B cell (primary cell): ENCODE measurements around the gene MANBA. TPM values are rescaled to one million over a fixed set of nuclear protein-coding genes. Genes with fewer than 3 reads are reported as not detected.

ENCODE experiments used
- ATAC-seq: fragments of 200-7000 bp; cut with Tn5 transposase; one replicate; pipeline ENCODE4 v1.10.0; 2021; ENCODE audit warnings: low read depth, mild to moderate bottlenecking, moderate number of reproducible peaks, moderate library complexity
- CTCF ChIA-PET: fragments of 350-600 bp; sonication (Branson Sonifier 250); formaldehyde crosslinking; loops from one replicate; lab custom pipeline; 2021; ENCODE audit warnings: antibody characterized with exemption, inconsistent platforms; lab: Charles Lee
- POLR2A ChIA-PET: fragments of 350-600 bp; sonication (Branson Sonifier 250); formaldehyde crosslinking; loops from one replicate; lab custom pipeline; 2021; ENCODE audit warnings: antibody characterized with exemption; lab: Charles Lee
- DNase-seq: peaks from one replicate; pipeline ENCODE4 v3.0.0; 2013
- H2AFZ ChIP-seq: 2 replicates; pipeline ENCODE4 v1.6.1; 2012; ENCODE audit warnings: mild to moderate bottlenecking, low read depth, low read length; ENCODE audit not compliant: insufficient read depth, poor library complexity, severe bottlenecking
- H3K27ac ChIP-seq, 2 donors: 1 replicate in 1 of 2; 2 replicates in 1 of 2; pipeline ENCODE4 v1.5.1; 2012 to 2013; ENCODE audit warnings: low read length in 2 of 2, mild to moderate bottlenecking in 2 of 2, moderate library complexity in 1 of 2
- H3K27me3 ChIP-seq, 4 experiments: fragments of 200-600 bp in 1 of 4; sonication (generic) in 1 of 4; replicated peaks in 1 of 4; 1 replicate in 2 of 4; 2 replicates in 2 of 4; pipeline versions ENCODE4 v1.6.1 to v1.7.0; 2013 to 2016; ENCODE audit warnings: low read length in 3 of 4, mild to moderate bottlenecking in 2 of 4, mixed read lengths in 1 of 4, moderate library complexity in 1 of 4; ENCODE audit not compliant: insufficient read depth in 4 of 4, control insufficient read depth in 3 of 4; ENCODE audit errors: control extremely low read depth in 1 of 4
- H3K36me3 ChIP-seq, 2 experiments: replicated peaks in 1 of 2; 1 replicate in 1 of 2; 2 replicates in 1 of 2; pipeline versions ENCODE4 v1.6.1 to v1.7.1; 2013; ENCODE audit warnings: low read length in 1 of 2; ENCODE audit not compliant: insufficient read depth in 2 of 2, control insufficient read depth in 1 of 2; ENCODE audit errors: control extremely low read depth in 1 of 2, extremely low read depth in 1 of 2
- H3K4me1 ChIP-seq, 2 donors: fragments of 200-600 bp in 1 of 2; sonication (generic) in 1 of 2; 1 replicate in 1 of 2; 2 replicates in 1 of 2; pipeline versions ENCODE4 v1.5.1 to v1.6.1; 2013 to 2017; ENCODE audit warnings: low read length in 2 of 2; ENCODE audit not compliant: control insufficient read depth in 2 of 2, insufficient read depth in 2 of 2
- H3K4me2 ChIP-seq: replicated peaks from 2 replicates; pipeline ENCODE3; 2012; ENCODE audit warnings: mild to moderate bottlenecking, low read depth, low read length; ENCODE audit not compliant: poor library complexity, severe bottlenecking
- H3K4me3 ChIP-seq, 5 experiments: fragments of 200-600 bp in 1 of 5; sonication (generic) in 1 of 5; 1 replicate in 3 of 5; 2 replicates in 2 of 5; pipeline versions ENCODE4 v1.5.1 to v1.7.0; 2011 to 2016; ENCODE audit warnings: low read length in 4 of 5, mild to moderate bottlenecking in 4 of 5, low read depth in 2 of 5, control low read depth in 1 of 5, moderate library complexity in 1 of 5; ENCODE audit not compliant: insufficient read depth in 1 of 5; ENCODE audit errors: control extremely low read depth in 1 of 5, extremely low read depth in 1 of 5
- H3K79me2 ChIP-seq: fragments of 200-600 bp; sonication (generic); one replicate; pipeline ENCODE4 v1.6.0; 2016; ENCODE audit warnings: low read length; ENCODE audit not compliant: control insufficient read depth, insufficient read depth
- H3K9ac ChIP-seq: fragments of 200-600 bp; sonication (generic); 2 replicates; pipeline ENCODE4 v1.6.1; 2017; ENCODE audit warnings: mild to moderate bottlenecking, low read length, moderate library complexity
- H3K9me3 ChIP-seq, 3 donors: one replicate each; pipeline versions ENCODE4 v1.6.1 to v1.7.1; 2013; ENCODE audit warnings: low read length in 2 of 3; ENCODE audit not compliant: control insufficient read depth in 2 of 3, insufficient read depth in 1 of 3; ENCODE audit errors: control extremely low read depth in 1 of 3
- H4K20me1 ChIP-seq: 2 replicates; pipeline ENCODE4 v1.6.0; 2012; ENCODE audit warnings: mild to moderate bottlenecking, low read length; ENCODE audit not compliant: insufficient read depth, control insufficient read depth, poor library complexity, severe bottlenecking
- H3K27ac Mint-ChIP-seq: one replicate; pipeline ENCODE4 v1.8.0; 2021; ENCODE audit warnings: mixed read lengths
- H3K27me3 Mint-ChIP-seq: one replicate; pipeline ENCODE4 v1.8.0; 2021; ENCODE audit warnings: mixed read lengths
- H3K4me1 Mint-ChIP-seq: one replicate; pipeline ENCODE4 v1.8.0; 2021; ENCODE audit warnings: mixed read lengths
- H3K4me3 Mint-ChIP-seq: one replicate; pipeline ENCODE4 v1.8.0; 2021; ENCODE audit warnings: mixed read lengths
- H3K9me3 Mint-ChIP-seq: one replicate; pipeline ENCODE4 v1.8.0; 2022; ENCODE audit warnings: mixed read lengths; ENCODE audit not compliant: insufficient read depth
- CTCF ChIP-seq: fragments of 200-600 bp; IDR thresholded peaks from one replicate; pipeline ENCODE4 v1.8.0; 2022; ENCODE audit warnings: antibody characterized with exemption, mild to moderate bottlenecking
- EZH2 ChIP-seq: IDR thresholded peaks from 2 replicates; pipeline ENCODE4 v1.6.1; 2012; ENCODE audit warnings: borderline replicate concordance, low read depth, mild to moderate bottlenecking, moderate library complexity, low read length; ENCODE audit not compliant: insufficient read depth, poor library complexity, severe bottlenecking
- WGBS: methylation state at CpG from one replicate; pipeline ENCODE4 v1.1.5; 2013; ENCODE audit warnings: missing lambda C conversion rate; ENCODE audit not compliant: insufficient coverage; 5-methylcytosine and 5-hydroxymethylcytosine counted together
- intact Hi-C: fragments of 100-400 bp; cut with micrococcal nuclease; formaldehyde crosslinking; loops from one replicate; pipeline ENCODE4 v1.10.0; 2022
- polyA plus RNA-seq: library from polyadenylated mRNA; depleted of rRNA; stranded (reverse); fragments of >200 nt; gene quantifications from 2 replicates; pipeline ENCODE4 v1.2.3, GENCODE V29; 2012
- total RNA-seq, 2 donors: library from RNA; stranded (reverse); fragments of 120-200 nt in 1 of 2; gene quantifications; 1 replicate in 1 of 2; 2 replicates in 1 of 2; pipeline versions ENCODE4 v1.2.3 to v1.2.4, GENCODE V29; 2013 to 2022

The MANBA gene
- total and polyA plus RNA-seq, 2 donors (not counting 1 experiment from before 2014, with no cell fraction given) = 91.6 to 119 TPM

- whole genome bisulfite sequencing = 76% methylated on average over 3 of the region's 4 CpGs
- Mint-ChIP-seq H3K9me3 (peaks cover 2% of the 10 kb centered on the region), H3K27me3 (no peaks in the 10 kb centered on the region), H3K4me3 (no peak overlapping the region), H3K4me1 (peaks cover 5% of the 10 kb centered on the region), H3K27ac (peak overlapping the region; percentile 23)
- Histone ChIP-seq H3K9me3 (peaks cover 0 to 1% (median 0%) of the 10 kb centered on the region in 3 donors), H3K27ac (no peak overlapping the region), H3K4me1 (peaks cover 0 to 2% of the 10 kb centered on the region in 2 donors), H3K4me3 (no peak overlapping the region), H3K4me2 (no peak overlapping the region), H3K9ac (no peak overlapping the region), H3K36me3 (peaks cover 18 to 94% of the 10 kb centered on the region in 2 experiments), H3K79me2 (no peaks in the 10 kb centered on the region), H4K20me1 (no peaks in the 10 kb centered on the region), H2AFZ (no peak overlapping the region), H3K27me3 (no peaks in the 10 kb centered on the region)
- intact Hi-C loops = no loop called here
- ChIA-PET CTCF (interaction anchor here (1.1 kb wide), 1 partner anchor 11 kb away, joined by 3 read pairs; no protein-coding TSS in a partner anchor), POLR2A (no interaction called here)
- no peak for TF ChIP-seq CTCF
- no peak for TF ChIP-seq EZH2
- DNase-seq (no peak), ATAC-seq (no peak)
Observed at GRCh38 chr4:102586002-102586643, 174.6 kb downstream of the MANBA start.

GRCh38 chr4:102585329-102585728 is 175.4 kb downstream of the MANBA start:
- Histone ChIP-seq H3K4me2 (no peak overlapping the region), H3K27me3 (no peaks in the 10 kb centered on the region), H3K9me3 (peaks cover 0 to 1% (median 0%) of the 10 kb centered on the region in 3 donors), H2AFZ (no peak overlapping the region), H3K4me1 (peaks cover 0 to 2% of the 10 kb centered on the region in 2 donors), H3K27ac (no peak overlapping the region), H3K36me3 (peaks cover 18 to 92% of the 10 kb centered on the region in 2 experiments), H3K4me3 (no peak overlapping the region), H3K9ac (no peak overlapping the region), H4K20me1 (no peaks in the 10 kb centered on the region), H3K79me2 (no peaks in the 10 kb centered on the region)
- no peak for ATAC-seq
- Mint-ChIP-seq H3K4me1 (peaks cover 5% of the 10 kb centered on the region), H3K27ac (no peak overlapping the region), H3K27me3 (no peaks in the 10 kb centered on the region), H3K9me3 (no peaks in the 10 kb centered on the region), H3K4me3 (no peak overlapping the region)
- intact Hi-C loops = no loop called here
- ChIA-PET CTCF (no interaction called here), POLR2A (no interaction called here)
- 67% methylated on average over 1 of the region's 2 CpGs for WGBS
- DNase-seq = no peak
- TF ChIP-seq EZH2 (no peak), CTCF (no peak)
